K562 treated with DMSO at 1 percent for 12 hours (cell line): ENCODE results near the gene TACC2. TPM values are rescaled to one million over a fixed set of nuclear protein-coding genes. Genes with fewer than 3 reads are reported as not detected.

ENCODE experiments used
- total RNA-seq: library from RNA; unstranded; fragments of 300-600 nt; gene quantifications from 2 replicates; pipeline ENCODE4 v1.2.3, GENCODE V29; 2022; ENCODE audit not compliant: insufficient read depth

The TACC2 gene, protein sequence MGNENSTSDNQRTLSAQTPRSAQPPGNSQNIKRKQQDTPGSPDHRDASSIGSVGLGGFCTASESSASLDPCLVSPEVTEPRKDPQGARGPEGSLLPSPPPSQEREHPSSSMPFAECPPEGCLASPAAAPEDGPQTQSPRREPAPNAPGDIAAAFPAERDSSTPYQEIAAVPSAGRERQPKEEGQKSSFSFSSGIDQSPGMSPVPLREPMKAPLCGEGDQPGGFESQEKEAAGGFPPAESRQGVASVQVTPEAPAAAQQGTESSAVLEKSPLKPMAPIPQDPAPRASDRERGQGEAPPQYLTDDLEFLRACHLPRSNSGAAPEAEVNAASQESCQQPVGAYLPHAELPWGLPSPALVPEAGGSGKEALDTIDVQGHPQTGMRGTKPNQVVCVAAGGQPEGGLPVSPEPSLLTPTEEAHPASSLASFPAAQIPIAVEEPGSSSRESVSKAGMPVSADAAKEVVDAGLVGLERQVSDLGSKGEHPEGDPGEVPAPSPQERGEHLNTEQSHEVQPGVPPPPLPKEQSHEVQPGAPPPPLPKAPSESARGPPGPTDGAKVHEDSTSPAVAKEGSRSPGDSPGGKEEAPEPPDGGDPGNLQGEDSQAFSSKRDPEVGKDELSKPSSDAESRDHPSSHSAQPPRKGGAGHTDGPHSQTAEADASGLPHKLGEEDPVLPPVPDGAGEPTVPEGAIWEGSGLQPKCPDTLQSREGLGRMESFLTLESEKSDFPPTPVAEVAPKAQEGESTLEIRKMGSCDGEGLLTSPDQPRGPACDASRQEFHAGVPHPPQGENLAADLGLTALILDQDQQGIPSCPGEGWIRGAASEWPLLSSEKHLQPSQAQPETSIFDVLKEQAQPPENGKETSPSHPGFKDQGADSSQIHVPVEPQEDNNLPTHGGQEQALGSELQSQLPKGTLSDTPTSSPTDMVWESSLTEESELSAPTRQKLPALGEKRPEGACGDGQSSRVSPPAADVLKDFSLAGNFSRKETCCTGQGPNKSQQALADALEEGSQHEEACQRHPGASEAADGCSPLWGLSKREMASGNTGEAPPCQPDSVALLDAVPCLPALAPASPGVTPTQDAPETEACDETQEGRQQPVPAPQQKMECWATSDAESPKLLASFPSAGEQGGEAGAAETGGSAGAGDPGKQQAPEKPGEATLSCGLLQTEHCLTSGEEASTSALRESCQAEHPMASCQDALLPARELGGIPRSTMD (N-terminal part only)
- total RNA-seq: 0.07 TPM in 1 of 2 replicates, not detected in the other

DNA sequence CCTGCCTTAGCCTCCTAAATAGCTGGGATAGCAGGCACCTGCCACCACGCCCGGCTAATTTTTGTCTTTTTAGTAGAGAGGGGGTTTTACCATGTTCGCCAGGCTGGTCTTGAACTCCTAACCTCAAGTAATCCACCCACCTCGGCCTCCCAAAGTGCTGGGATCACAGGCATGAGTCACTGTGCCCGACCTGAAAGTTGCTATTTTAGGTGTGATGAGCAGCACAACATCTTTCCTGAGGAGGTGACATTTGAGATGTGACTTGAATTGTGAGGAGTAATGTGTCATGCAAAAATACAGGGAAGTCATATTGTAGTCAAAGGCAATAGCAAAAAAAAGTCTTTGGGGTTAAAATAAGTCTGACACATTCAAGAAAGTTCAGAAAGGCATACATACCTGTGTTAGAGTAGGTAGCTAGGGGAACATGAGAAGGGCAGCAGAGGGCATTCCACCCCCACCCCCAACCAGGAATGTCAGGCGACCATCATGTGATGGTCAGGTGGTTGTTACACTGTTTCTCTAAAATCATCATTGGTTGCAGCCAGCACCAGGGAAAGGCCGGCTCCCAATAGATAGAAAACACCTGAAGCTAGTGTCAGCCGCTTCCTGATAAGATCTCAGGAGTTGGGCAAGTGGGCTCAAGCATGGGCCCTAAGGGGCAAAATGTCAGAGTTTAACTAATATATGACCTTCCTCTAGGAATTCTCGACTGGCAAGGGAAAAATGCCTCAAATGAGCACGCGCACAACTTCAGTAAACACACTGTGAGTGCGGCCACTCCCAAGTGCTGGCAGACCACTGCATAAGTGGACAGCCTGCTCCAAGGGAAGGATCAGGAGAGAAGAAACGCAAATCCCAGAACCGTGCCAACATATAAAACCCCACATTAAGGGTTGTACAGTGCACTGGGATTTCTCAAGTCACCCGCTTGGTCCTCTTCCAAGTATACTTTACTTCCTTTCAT, at the start of gene TACC2:
TSS of gene TACC2 (plus strand) at position 803 of the 964 bp plus-strand sequence. CDS start 32,819 bp downstream, outside the sequence.

DNA sequence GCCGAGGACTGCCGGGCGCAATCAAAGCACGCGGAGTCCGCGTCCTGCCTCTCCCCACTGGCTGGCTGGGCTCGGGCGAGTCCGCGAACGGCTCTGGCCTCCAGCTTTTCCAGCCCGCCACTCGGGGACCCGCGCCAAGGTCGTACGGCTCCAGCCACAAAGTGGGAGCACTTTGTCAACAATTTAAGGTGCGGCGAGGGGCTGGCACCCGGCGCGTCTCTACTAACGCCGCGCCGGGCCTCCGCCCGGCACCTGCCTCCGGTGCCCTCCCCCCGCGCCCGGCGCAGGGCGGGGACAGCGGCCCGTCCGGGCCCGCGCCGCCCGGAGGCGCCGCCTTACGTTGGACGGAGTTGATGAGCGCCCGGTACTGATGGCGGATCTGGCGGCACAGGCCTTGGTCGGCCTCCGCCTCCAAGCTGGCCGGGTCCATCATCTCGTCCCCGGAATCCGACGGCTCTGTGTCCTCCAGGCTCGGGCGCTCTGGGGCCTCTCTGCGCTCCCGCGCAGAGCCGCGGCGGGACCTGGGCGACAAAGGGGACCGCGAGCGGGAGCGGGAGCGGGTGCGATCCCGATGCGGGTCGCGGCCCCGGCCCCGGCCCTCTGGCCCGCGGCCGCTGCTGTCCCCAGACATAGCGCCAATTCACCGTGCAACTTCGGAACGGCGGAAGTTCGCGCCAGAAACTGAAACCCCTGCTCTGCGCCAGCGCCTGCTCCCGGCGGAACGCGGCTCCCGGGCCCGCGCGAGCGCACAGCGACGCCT, 14.2 kb upstream of the TACC2 start, which contains the start of gene NSMCE4A:
TSS of gene NSMCE4A (minus strand) at position 683 of the 760 bp plus-strand sequence. CDS start at position 631, 52 bp downstream.

DNA sequence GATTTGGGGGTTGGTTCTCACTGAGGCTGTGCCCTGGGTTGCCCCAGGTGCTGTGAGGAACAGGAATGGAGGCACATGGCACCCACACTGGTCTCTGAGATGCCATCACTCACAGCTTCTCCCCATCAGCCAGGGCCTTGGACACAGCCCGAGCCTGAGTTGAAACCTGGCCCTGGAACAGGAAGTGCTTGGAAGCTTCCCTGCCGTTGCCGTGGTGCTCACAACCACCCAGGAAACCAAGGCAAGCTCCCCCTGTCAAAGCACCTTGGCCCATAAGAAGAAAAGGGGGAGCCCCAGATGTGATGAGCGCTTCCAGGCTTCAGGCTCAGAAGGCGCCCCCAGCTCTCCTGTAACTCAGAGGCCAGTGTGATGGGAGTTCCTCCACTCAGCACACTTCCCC, 282.1 kb downstream of the TACC2 start, which contains the start of gene BTBD16:
TSS of gene BTBD16 (plus strand) at position 221 of the 400 bp plus-strand sequence. CDS start 3,786 bp downstream, outside the sequence.

Other genes starting within 250 kb of the TACC2 start
- gene ATE1, start 61.1 kb upstream of the TACC2 start, total RNA-seq: 1.9 and 7.5 TPM in 2 replicates
- 24.2 and 35.2 TPM in 2 replicates for gene NSMCE4A, start 13.9 kb upstream of the TACC2 start, total RNA-seq